GM19438 (cell line): Measurements from ENCODE around the gene NGEF.

Source experiments
- ATAC-seq: cut with Tn5 transposase; IDR thresholded peaks from one replicate; pipeline ENCODE4 v1.9.1; 2021; ENCODE audit warnings: low read depth; ENCODE audit not compliant: unreplicated experiment

Gene NGEF

GRCh38 chr2:232901736-232902578, 111.1 kb downstream of the NGEF start:
- no peak for ATAC-seq

- ATAC-seq, result no peak
Observed at GRCh38 chr2:232900811-232901735, 112.0 kb downstream of the NGEF start.

GRCh38 chr2:232898592-232899543, 114.2 kb downstream of the NGEF start:
- no peak for ATAC-seq

GRCh38 chr2:232897598-232898408, 115.3 kb downstream of the NGEF start:
- ATAC-seq, result no peak

- ATAC-seq, result no peak
Observed at GRCh38 chr2:232896720-232897597, 116.1 kb downstream of the NGEF start.

- no peak for ATAC-seq
Observed at GRCh38 chr2:232896111-232896510, 116.9 kb downstream of the NGEF start.

GRCh38 chr2:232894746-232895145, 118.3 kb downstream of the NGEF start:
- no peak for ATAC-seq

GRCh38 chr2:232894251-232894650, 118.8 kb downstream of the NGEF start:
- no peak for ATAC-seq

- ATAC-seq, result no peak
Observed at GRCh38 chr2:232893834-232894233, 119.2 kb downstream of the NGEF start.

DNA sequence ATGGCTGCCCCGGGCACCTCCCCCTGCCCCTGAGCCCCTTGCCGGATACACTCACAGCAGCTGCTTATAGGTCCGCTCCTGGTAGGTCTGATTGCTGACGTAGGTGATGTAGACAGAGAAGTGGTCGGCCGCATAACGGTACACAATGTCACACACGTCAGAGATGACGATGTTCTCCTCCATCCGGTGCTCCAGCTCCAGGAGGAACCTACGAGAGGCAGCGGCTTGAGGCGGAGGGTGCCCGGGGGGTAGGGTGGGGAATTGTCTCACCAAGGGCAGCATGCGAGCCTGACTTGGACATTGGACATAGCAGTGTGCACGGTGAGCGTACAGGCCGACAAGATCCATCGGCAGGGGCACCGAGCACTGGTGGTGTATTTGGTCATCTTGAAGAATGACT, 120.2 kb downstream of the NGEF start:
- no peak for ATAC-seq

DNA sequence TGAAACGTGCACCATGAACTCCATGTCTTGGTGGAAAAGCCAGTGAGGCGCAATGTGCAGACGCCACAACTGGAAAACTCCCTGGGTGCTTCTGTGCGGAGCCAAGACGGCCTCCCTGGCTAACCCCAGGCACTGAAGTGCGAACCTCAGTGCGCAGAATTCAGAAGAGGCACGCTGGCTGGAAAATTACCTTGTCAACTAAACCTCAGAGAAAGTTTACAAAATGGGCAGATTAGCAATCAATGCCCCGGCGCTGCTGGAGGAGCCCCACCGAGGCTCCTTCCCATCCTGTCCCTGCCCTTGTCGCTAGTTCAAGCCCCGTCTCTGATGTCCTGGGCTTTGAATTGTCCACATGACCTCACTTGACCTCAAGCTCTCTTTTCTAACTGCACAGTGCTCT, 120.8 kb downstream of the NGEF start:
- no peak for ATAC-seq

GRCh38 chr2:232891621-232892071, 121.4 kb downstream of the NGEF start:
- no peak for ATAC-seq

- no peak for ATAC-seq
Observed at GRCh38 chr2:232890896-232891601, 122.0 kb downstream of the NGEF start.

GRCh38 chr2:232890536-232890895, 122.5 kb downstream of the NGEF start:
- ATAC-seq, result no peak

- ATAC-seq, result no peak
Observed at GRCh38 chr2:232889876-232890401, 123.1 kb downstream of the NGEF start.

GRCh38 chr2:232888839-232889529, 124.1 kb downstream of the NGEF start:
- no peak for ATAC-seq
